ENCODE results near the gene ZNF726.
A peak's percentile ranks its signal among the peaks of the same experiment; 100 is the strongest.
"Not testable (repeated sequence)": the region's sequence is repeated elsewhere in the genome, so short reads cannot be mapped to it uniquely, and the experiment has no call there.

The ZNF726 gene

DNA sequence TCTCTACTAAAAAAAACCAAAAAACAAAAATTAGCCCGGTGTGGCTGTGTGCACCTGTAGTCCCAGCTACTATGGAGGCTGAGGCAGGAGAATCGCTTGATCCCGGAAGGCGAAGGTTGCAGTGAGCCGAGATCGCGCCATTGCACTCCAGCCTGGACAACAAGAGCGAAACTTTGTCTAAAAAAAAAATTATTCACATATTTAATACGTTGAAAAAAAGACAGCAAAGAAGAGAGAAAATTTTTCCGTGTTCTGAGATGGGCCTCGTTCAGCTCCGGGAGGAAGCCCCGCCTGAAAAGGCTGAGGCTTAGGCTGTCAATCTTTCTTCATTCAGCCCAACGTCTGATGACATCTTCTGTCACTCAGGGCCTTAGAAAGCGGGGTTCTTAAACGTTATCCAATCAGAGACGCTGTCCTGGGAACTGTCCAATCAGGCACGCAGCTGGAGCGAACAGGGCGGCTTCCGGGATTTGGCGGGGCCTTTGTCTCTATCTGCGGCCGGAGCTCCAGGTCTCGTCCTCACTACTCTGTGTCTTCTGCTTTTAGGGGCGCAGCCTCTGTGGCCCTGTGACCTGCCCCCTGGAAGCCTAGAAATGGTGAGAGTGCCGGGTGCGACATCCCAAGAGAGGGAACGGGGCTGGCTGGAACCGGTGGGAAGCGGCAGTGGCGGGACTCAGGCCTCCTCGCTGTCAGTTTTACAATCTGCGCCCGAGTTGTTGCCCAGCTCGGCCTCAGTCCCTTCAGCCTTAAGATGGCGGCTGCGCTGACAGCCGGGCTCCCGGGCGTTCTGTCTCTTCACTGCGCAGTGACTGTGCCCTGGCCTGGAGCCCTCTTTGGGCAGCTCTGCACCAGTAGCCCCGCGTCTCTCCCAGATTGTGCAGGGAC lies at the start of gene ZNF726:
TSS of gene ZNF726 (plus strand) at position 485 of the 885 bp plus-strand sequence. CDS start at position 594, 109 bp downstream.
- peak; percentile 91 for DNase-seq

DNA sequence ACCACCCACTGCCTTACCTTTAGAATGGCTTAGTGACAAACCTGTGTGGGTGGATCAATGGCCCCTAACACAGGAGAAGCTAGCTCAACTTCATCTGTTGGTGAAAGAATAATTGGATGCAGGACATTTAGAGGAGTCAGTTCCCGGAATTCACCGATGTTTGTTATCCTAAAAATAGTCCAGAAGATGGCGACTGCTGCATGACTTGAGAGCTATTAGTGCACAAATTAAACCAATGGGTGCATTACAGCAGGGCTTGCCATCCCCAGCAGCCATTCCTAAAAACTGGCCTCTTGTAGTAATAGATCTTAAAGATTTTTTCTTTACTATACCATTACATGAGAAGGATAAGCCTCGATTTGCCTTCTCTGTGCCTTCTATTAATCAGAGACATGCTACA lies 46.8 kb upstream of the ZNF726 start:
- no peak for DNase-seq

DNA sequence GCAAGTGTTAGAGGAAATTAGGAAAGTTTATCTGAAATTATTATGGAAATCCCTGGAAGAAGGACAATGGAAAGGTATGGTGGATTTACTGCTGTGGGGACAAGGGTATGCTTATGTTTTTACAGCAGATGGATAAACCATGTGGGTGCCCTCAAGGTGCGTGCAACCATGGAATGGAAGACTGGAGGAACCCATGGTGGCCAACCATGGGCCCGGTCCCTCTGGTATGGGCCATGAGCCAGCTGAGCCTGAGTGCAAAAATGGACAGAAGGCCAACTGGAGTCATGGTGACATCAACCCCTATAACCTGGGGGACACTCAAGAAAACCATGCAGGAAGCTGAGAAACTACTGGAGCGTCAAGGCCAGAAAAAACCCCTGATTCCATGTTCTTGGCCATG lies 46.1 kb upstream of the ZNF726 start:
- DNase-seq = no peak

DNA sequence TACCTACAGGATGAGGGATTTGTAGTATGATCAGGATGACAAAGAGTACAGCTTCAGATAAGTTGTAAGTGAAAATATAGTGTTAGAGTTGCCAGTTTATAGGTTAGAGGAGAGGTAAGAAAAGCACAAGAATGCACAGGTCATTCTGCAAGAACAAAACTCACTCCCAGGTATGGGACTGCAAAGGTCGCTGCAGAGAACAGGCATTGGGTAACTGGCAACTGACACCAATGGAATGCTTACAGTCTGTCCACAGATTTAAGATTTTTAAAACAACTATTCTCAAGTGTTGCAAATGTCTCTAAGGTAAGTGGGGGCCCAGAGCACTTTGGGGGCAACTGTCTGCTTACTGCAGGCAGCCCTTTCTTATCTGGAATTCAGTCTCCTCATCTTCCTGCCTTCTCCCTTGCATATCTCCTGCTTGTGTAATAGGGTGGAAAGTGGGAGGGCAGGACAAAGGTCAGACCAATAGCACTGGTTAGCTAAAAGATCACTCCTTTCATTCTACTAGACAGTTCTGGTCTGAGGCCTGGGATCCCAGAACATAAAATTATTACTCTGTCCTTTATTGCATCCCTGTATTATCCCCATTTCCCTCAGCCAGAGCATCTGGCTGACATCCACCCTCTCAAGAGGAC lies 42.3 kb upstream of the ZNF726 start:
- no peak for DNase-seq

DNA sequence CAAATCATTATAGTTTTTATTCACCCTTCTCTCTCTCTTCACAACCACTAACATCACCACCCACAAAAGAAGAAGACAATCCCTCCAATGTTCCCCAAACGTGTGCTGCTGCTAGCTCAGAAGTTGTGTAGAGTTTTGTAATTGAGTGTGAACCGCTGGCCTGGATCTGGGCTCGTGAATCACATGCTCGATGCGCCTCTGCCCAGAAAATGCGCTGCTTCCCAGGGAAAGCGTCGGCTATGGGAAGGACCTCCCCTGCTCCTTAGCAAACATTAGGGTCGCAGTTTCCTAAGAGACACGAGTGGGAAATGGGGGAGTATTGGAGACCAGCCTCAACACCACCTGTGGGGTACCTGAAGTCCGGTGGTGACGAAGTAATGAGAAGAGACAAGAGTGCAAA lies 38.4 kb upstream of the ZNF726 start:
- DNase-seq = no peak

DNA sequence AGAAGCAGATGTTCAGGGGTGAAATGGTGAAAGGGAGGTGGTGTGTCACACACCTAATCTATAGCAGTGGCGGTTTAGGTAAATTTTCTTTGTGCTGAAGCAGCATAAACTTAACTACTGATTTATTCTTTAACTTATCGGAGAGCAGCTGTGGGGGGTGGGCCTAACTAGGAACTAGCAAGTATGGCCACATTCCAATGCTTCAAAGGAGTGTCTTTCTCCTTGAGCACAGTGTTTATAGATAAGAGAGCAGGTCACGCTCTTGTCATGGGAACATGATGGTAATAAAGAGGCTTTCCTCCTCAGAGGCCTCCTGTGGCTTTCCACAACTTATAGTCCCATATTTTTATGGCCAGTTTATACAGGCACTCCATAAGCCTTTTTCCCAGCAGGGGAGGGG lies 37.9 kb upstream of the ZNF726 start:
- not testable (repeated sequence) for DNase-seq

DNA sequence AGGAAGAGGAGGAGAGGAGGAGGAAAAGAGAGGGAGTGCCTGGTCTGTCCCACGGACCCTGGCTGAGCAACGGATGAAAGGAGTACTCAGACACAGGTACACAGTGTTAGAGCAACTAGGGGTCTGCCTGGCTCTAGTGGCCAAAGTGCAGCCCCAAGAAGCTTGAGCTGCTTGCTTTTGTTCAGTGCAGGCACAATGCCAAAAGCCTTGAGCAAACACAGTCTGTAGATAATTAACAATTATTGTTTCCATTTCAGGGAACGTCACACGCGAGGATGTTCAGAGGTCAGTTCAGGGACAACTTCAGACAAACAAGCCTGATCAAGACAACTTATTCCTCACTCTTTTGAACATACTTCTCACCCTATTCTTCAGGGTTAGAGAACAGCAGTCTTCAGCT lies 32.2 kb upstream of the ZNF726 start:
- DNase-seq = no peak

DNA sequence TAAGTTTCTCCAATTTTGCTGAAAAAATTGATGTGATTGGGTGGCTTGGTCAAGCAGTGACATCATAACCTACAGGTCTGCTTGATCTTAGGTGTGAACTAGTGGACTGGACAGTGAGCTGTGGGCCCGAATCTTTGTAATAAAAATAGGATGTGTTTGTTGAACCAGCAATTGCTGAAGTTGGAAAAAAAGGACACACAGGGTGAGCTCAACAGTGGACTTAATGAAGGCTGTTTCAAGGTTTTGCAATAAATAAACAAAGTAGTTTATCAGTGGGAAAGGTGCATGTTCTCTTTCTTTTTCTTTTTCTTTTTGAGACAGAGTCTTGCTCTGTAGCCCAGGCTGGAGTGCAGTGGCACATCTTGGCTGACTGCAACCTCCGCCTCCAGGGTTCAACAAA lies 30.3 kb upstream of the ZNF726 start:
- no peak for DNase-seq

DNA sequence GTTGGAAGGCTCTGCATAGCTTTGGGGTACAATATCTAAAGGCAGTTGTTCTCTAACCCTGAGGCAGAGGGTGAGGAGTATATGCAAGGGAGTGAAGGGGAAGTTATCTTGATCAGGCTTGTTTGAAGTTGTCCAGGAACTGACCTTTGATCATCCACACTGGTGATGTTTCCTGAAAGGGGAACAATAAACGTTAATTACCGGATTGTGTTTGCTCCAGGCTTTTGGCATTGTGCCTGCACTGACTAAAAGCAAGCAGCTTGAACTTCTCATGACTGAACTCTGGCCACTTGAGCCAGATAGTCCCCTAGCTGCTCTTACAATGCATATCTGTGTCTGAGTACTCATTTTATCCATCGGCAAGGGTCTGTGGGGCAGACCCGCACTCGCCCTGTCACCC lies 27.0 kb upstream of the ZNF726 start:
- no peak for DNase-seq

DNA sequence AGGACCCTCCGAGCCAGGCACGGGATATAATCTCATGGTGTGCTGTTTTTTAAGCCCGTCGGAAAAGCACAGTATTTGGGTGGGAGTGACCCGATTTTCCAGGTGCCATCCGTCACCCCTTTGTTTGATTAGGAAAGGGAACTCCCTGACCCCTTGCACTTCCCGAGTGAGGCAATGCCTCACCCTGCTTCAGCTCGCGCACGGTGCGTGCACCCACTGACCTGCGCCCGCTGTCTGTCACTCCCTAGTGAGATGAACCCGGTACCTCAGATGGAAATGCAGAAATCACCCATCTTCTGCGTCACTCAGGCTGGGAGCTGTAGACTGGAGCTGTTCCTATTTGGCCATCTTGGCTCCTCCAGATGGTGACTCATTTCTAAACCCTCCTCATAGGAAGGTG lies 18.6 kb upstream of the ZNF726 start:
- not testable (repeated sequence) for DNase-seq

DNA sequence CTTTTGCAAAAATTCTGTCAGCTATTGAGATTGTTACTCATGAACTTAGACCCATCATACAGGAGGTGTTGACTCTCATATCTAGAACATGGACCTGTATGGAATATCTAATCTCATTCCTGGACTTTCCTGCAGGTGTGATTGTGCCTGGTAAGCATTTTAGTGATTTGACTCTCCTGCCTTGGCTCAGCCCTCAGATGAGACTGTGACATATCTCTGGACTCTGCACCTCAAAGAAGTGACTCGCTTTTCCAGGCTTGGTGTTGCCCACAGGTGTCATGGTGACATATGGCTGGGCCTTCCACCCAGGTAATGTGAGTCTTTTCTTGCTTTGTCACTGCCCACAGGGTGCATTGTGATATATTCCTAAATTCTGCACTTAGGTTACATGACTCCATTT lies 17.8 kb upstream of the ZNF726 start:
- no peak for DNase-seq

DNA sequence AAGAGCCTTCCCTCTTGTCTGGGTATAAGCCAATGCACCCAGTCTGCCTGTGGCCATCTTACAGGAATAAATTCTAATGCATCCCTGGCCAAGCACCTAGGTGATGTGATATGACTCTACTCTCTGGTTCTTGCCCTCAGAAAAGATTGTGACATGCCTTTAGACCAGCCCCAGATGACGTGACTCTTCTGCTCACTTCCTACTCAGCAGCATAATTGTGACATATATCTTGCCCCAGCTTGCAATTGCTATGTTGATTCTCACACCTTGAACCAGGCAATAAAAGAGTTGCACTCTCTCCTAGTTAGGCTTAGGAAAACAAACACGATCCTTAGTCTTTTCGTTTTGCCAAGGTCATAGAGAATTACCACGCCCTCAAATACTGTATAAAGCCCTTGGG lies 13.3 kb upstream of the ZNF726 start:
- DNase-seq = no peak

DNA sequence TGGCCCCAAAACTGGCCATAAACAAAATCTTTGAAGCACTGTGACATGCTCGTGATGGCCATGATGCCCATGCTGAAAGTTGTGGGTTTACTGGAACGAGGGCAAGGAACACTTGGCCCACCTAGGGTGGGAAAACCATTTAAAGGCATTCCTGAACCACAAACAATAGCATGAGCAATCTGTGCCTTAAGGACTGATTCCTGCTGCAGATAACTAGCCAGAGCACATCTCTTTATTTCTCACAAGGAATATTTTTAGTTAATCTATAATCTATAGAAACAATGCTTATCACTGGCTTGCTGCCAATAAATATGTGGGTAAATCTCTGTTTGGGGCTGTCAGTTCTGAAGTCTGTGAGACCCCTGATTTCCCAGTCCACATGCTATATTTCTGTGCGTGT lies 10.3 kb upstream of the ZNF726 start:
- DNase-seq = no peak

DNA sequence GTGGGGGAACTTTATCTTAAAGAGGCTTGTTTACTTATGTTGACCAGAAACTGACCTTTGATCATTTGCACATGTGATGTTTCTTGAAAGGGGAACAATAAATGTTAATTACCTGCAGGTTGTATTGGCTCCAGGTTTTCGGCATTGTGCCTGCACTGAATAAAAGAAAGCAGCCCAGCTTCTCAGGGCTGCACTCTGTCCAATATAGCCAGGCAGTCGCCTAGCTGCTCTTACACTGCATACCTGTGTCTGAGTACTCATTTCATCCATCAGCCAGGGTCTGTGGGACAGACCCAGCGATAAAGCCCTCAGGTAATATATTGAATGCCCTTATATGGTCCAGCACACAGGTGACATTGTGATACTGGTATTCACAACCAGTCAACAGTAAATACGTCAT lies 8.9 kb upstream of the ZNF726 start:
- DNase-seq = no peak

DNA sequence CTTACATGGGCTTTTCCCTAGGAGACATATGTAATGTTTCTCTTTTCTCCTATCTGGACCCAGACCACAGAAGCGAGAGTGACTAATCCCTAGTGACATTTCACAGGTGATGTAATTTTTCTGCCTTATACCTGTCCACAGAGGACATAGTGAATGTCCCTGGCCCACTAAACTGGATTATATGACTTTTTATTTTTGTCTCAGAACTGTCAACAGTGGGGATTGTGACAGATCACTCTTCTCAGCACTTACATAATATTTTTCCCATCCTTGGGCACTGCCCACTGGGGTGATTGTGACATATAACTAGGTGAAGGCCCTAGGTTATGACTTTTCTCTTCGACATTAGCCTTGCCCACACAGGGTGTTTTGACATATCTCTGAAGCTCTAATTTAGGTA lies 7.9 kb upstream of the ZNF726 start:
- DNase-seq = no peak

DNA sequence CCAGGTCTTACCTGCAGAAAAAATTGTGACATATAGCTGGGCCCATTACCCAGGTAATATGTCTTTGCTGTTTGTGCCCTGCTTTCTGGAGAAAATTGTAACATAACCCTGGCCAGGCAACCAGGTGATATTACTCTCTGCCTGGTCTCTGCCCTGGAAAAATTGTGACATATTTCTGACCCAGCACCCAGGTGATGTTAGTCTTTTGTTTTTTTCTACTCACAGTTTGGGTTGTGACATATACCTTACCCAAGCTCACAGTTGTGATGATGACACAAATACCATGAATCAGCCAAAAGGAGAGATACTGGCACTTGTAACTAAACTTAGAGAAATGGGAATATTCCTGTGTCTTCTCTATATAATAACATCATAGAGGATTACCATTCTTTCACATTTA lies 6.5 kb upstream of the ZNF726 start:
- DNase-seq = no peak

DNA sequence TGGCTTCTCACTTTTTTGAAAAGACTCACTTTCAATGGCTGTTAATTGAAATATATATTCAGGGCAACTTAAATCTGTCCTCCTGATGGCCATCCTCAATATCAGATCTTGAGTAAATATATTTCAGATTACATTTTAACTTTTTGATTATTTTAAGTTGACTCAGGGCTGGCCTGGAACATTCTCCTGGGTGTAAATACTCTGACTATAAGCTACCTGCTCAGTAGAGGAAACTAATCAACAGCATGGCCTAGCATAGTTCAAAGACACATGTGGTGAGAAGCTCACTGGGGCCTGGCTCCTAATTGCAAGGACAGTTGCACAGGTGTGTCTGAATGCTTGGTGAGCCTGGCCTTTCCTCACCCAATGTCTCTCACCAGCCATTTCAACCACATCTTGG lies 5.5 kb upstream of the ZNF726 start:
- DNase-seq = no peak

DNA sequence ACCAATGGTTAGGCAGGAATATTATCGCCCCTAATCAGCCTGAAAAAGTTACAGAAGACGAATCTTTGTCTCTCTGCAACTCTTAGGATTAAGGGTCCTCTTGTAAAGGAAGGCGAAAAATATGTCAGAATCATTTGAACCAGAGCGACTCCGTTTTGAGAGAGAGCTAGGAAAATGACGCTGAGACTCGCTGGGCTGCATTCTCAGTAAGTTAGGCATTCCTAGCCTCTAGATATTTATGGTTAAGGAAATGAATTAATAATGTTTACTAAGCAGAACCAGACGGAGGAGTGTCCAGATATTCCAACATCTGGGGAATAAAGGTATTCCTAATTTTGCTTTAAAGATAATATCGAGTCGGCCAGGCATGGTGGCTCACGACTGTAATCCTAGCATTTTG lies 755 bp upstream of the ZNF726 start:
- DNase-seq = no peak

DNA sequence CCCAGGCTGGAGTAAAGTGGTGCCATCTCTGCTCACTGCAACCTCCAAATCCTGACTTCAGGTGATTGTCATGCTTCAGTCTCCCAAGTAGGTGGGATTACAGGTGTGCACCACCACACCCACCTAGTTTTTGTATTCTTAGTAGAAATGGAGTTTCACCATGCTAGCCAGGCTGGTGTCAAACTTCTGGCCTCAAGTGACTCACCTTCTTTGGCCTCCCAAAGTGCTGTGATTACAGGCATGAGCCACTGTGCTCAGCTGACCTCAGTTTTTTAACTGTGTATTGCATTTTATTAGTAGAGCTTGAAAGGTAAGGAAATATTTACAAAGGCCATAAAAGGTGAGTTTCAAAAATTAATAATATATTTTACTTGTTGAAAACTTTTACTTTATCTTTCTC lies 2.3 kb downstream of the ZNF726 start:
- no peak for DNase-seq

DNA sequence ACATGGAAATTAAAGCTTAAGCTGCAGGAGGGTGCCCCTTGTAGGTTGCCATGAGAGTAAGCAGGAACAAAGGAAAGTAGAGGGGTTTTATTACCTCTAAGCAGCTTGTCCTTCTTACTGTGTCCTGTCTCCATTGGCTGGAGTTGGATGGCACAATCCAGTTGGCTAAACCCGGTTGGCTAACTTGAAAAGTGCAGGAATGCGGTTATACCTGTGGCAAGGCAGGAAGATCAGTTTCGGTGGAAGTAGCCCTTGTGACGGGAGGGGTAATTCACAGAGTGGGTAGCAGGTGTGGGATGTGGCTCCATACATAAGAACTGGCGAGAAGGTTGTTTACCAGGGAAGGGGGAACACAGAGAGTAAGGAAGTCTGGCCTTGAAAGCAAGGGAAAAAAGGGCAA lies 3.2 kb downstream of the ZNF726 start:
- DNase-seq = no peak

DNA sequence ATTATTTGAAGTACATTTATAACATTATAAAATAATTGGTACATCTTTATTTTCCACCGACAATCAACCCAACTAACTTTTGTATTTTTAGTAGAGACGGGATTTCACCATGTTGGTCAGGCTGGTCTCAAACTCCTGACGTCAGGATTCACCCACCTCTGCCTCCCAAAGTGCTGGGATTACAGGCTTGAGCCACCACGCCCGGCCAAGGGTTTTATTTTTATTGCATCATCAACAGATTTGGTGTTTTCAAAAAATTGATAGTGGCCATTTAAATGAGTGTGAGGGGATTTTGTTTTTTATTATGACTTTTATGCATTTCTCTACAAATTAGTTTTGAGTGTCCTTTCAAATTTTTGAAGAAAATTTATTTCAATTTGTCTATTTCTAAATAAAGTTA lies 10.6 kb downstream of the ZNF726 start:
- DNase-seq = no peak

DNA sequence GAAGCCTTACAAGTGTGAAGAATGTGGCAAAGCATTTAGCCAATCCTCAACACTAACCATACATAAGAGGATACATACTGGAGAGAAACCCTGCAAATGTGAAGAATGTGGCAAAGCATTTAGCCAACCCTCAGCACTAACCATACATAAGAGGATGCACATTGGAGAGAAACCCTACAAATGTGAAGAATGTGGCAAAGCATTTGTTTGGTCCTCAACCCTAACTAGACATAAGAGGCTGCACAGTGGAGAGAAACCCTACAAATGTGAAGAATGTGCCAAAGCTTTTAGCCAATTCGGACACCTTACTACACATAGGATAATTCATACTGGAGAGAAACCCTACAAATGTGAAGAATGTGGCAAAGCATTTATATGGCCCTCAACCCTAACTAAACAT lies 18.2 kb downstream of the ZNF726 start:
- no peak for DNase-seq

DNA sequence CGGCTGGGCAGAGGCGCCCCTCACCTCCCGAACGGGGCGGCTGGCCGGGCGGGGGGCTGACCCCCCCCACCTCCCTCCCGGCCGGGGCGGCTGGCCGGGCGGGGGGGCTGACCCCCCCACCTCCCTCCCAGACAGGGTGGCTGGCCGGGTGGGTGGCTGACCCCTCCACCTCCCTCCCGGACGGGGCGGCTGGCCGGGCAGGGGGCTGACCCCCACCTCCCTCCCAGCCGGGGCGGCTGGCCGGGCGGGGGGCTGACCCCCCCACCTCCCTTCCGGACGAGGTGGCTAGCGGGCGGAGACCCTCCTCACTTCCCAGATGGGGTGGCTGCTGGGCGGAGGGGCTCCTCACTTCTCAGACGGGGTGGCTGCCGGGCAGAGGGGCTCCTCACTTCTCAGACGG lies 22.3 kb downstream of the ZNF726 start:
- DNase-seq = not testable (repeated sequence)

DNA sequence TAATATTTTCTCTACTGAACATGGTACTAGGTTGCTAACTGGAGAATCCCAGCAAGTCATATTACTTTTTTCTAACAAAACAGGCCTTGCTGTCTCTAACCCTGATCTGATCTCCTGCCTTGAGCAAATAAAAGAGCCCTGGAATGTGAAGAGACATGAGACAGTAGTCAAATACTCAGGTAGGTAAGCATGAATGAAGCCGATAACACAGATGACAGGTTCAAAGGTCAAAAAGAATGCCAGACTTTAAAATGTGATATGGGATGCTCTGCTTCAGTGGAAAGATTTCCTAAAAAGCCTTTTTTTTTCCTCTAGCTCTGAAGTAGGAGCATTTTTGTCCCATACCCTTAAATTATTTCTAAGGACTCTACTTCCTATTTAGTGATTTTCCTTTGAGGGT lies 28.7 kb downstream of the ZNF726 start:
- no peak for DNase-seq

DNA sequence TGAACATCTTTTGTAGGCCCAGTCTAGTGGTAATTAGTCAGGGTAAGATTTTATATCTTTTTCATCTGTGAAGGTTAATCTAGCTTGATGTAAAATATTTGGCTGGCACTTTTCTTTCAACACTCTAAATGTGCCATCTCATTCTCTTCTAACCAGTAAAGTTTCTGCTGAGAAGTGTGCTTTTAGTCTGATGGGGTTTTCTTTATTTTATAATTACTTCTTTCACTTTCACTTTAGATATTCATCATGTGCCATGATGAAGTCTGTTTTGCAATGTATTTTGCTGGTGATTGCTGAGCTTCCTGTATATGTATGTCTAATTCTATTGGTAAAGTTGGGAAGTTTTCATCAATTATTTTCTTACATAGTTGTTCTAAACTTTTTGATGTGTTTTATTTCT lies 31.9 kb downstream of the ZNF726 start:
- DNase-seq = no peak
